Pancreas (tissue), 10 donors: ENCODE results near the gene CHD9. TPM values are rescaled to one million over a fixed set of nuclear protein-coding genes. Genes with fewer than 3 reads are reported as not detected.

Experiments used
- ATAC-seq, 4 donors: fragments of 200-7000 bp; cut with Tn5 transposase; one replicate each; pipeline versions ENCODE4 v1.8.0 to v1.9.1; 2020; ENCODE audit warnings: mild to moderate bottlenecking in 4 of 4, moderate library complexity in 4 of 4
- DNase-seq, 6 donors: peaks; one replicate each; pipeline ENCODE4 v3.0.0-alpha.2; 2020
- FAIRE-seq: peaks from 2 replicates; lab custom pipeline; 2012; peaks lifted over from hg19 to GRCh38; lab: Jason Lieb, UNC
- H3K27ac ChIP-seq, 4 donors: fragments of 200-600 bp; sonication (generic); 1 replicate in 3 of 4; 2 replicates in 1 of 4; pipeline versions ENCODE4 v1.5.0 to v1.8.0; 2020
- H3K27me3 ChIP-seq, 4 donors: fragments of 200-600 bp; one replicate each; pipeline ENCODE4 v1.8.0; 2021
- H3K36me3 ChIP-seq, 3 donors: fragments of 200-600 bp; sonication (generic) in 1 of 3; one replicate each; pipeline versions ENCODE4 v1.5.0 to v1.8.0; 2020 to 2021
- H3K4me1 ChIP-seq, 3 donors: fragments of 200-600 bp; one replicate each; pipeline ENCODE4 v1.8.0; 2021
- H3K4me3 ChIP-seq, 4 donors: fragments of 200-600 bp; sonication (generic) in 2 of 4; one replicate each; pipeline versions ENCODE4 v1.5.0 to v1.8.0; 2020 to 2021
- H3K9me3 ChIP-seq, 4 donors: fragments of 200-600 bp; one replicate each; pipeline ENCODE4 v1.8.0; 2021
- CTCF ChIP-seq, 4 donors: fragments of 200-600 bp; sonication (generic) in 3 of 4; IDR thresholded peaks; one replicate each; pipeline versions ENCODE4 v1.5.0 to v1.8.0; 2021; ENCODE audit warnings: antibody characterized with exemption in 4 of 4
- whole genome bisulfite sequencing, 2 donors: extraction: QIAGEN DNeasy Blood & Tissue Kit; methylation state at CpG; one replicate each; pipeline ENCODE4 v1.1.7; 2013; 5-methylcytosine and 5-hydroxymethylcytosine counted together
- intact Hi-C, 3 donors: fragments of 100-400 bp; cut with DNase I; formaldehyde crosslinking; loops; one replicate each; pipeline versions ENCODE4 v1.11.1 to v1.14.2; 2022
- polyA plus RNA-seq, 2 donors: library from polyadenylated mRNA; stranded (reverse); fragments of 200-250 nt; gene quantifications; one replicate each; pipeline ENCODE4 v1.2.3, GENCODE V29; 2013
- total RNA-seq, 6 donors: library from RNA; stranded (reverse); fragmentation: NEBNext Ultra II Directional in 4 of 6; extraction: Animal tissue kit (Norgen Biotek cat#: 25700) in 4 of 6; gene quantifications; one replicate each; pipeline versions ENCODE4 v1.2.1 to v1.2.4, GENCODE V29; 2021 to 2023
- donor health status: healthy with polysubstance abuse.
- donor health status: DM: no; HTN: no; CAD: no; lungs with moderate emphysema.
- donor health status: DM: no; HTN: no; CAD: no.
- donor health status: control.
- donor health status: control.
- donor health status: Bipolar disorder and iron deficiency.
- donor health status: DM: yes; HTN: yes; CAD: no.
- donor health status: DM: no; HTN: no; CAD: no.
- donor health status: DM: no; HTN: no; CAD: no.
- donor health status: DM: yes; HTN: yes; CAD: no.

The CHD9 gene
- total and polyA plus RNA-seq, 8 donors: 7.2 to 40.9 (median 30.1) TPM

GRCh38 chr16:53249331-53249730, 194.5 kb downstream of the CHD9 start:
- intact Hi-C loops: no loop called here
- no peak for FAIRE-seq
- Histone ChIP-seq H3K4me3 (no peak overlapping the region), H3K9me3 (no peaks in the 10 kb centered on the region), H3K27me3 (no peaks in the 10 kb centered on the region), H3K4me1 (no peaks in the 10 kb centered on the region), H3K27ac (no peak overlapping the region), H3K36me3 (peaks cover 0 to 47% (median 6%) of the 10 kb centered on the region in 3 donors)
- WGBS, 2 donors: 55 to 67% methylated on average over 1 of the region's 1 CpG
- ATAC-seq: no peak
- no peak for TF ChIP-seq CTCF (IDR thresholded peaks at IDR 0.05)
- DNase-seq: no peak

DNA sequence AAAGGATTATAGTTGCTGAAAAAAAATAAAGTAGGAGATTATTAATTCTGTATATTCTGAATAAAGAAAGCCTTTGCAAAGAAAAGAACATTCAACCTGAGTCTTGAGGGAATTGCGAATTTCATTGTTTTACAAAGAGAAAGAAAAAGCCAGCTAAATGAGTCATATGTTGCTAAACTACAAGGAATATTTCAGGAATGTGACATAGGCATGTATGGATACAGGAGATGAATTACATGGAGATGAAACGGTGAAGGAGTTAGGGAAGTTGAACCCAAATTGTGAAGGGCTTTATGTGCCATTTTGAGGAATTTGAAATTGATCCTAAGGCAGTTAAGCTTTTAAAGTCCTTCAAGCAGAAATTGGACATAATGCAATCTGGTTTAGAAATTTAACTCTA, 202.2 kb downstream of the CHD9 start:
- no peaks in the 10 kb centered on the region for H3K9me3 ChIP-seq
- no peaks in the 10 kb centered on the region for H3K27me3 ChIP-seq
- peaks cover 0 to 20% (median 3%) of the 10 kb centered on the region in 3 donors for H3K36me3 ChIP-seq
- no peak overlapping the region for H3K27ac ChIP-seq
- DNase-seq (no peak), FAIRE-seq (no peak), ATAC-seq (no peak)
- intact Hi-C loops: no loop called here
- H3K4me1 ChIP-seq: no peaks in the 10 kb centered on the region
- 88 to 89% methylated on average over 2 of the region's 2 CpGs for WGBS, 2 donors
- TF ChIP-seq CTCF (IDR thresholded peaks at IDR 0.05): no peak
- H3K4me3 ChIP-seq: no peak overlapping the region

- DNase-seq (no peak), FAIRE-seq (no peak), ATAC-seq (no peak)
- intact Hi-C loops: no loop called here
- Histone ChIP-seq H3K9me3 (no peaks in the 10 kb centered on the region), H3K4me3 (no peak overlapping the region), H3K27me3 (no peaks in the 10 kb centered on the region), H3K36me3 (peaks cover 0 to 24% (median 3%) of the 10 kb centered on the region in 3 donors), H3K27ac (no peak overlapping the region), H3K4me1 (no peaks in the 10 kb centered on the region)
- no peak for TF ChIP-seq CTCF (IDR thresholded peaks at IDR 0.05)
- 93 to 94% methylated on average over 3 of the region's 3 CpGs for WGBS, 2 donors
Measured at GRCh38 chr16:53258809-53259208, 204.0 kb downstream of the CHD9 start.

- no peak overlapping the region for H3K4me3 ChIP-seq
- FAIRE-seq (no peak), ATAC-seq (no peak), DNase-seq (no peak)
- no peak for TF ChIP-seq CTCF (IDR thresholded peaks at IDR 0.05)
- H3K27me3 ChIP-seq: no peaks in the 10 kb centered on the region
- no peaks in the 10 kb centered on the region for H3K4me1 ChIP-seq
- intact Hi-C loops: no loop called here
- no peaks in the 10 kb centered on the region for H3K9me3 ChIP-seq
- WGBS, 2 donors: 96 to 98% methylated on average over 2 of the region's 2 CpGs
- no peak overlapping the region for H3K27ac ChIP-seq
- peaks cover 0 to 27% (median 3%) of the 10 kb centered on the region in 3 donors for H3K36me3 ChIP-seq
Measured at GRCh38 chr16:53261276-53261675, 206.5 kb downstream of the CHD9 start.

DNA sequence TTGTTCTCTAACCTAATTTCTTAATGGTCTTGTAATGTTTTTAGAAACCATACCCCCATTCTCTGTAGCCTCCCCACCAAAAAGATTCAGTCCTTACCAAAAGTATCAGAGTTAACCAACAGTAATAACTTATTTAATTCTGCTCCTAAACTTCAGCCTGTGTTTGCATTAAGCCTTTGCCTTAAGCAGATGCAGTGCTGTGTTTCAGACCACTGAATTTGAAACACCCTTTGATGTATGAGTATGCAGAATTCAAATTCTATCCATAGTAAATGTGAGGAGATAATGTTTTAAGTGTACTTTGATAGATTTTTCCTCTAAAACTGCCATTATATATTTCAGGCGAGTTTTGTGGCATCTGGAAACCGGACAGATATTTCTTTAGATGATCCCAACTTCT, 207.9 kb downstream of the CHD9 start:
- intact Hi-C loops: no loop called here
- FAIRE-seq: no peak
- no peaks in the 10 kb centered on the region for H3K27me3 ChIP-seq
- H3K9me3 ChIP-seq: no peaks in the 10 kb centered on the region
- DNase-seq: no peak
- no peaks in the 10 kb centered on the region for H3K4me1 ChIP-seq
- 94 to 98% methylated on average over 2 of the region's 2 CpGs for WGBS, 2 donors
- no peak overlapping the region for H3K4me3 ChIP-seq
- no peak for ATAC-seq
- no peak overlapping the region for H3K27ac ChIP-seq
- H3K36me3 ChIP-seq: peaks cover 0 to 20% (median 5%) of the 10 kb centered on the region in 3 donors
- TF ChIP-seq CTCF (IDR thresholded peaks at IDR 0.05): no peak
